Thoracic aorta (tissue), 2 donors: Measurements from ENCODE around the gene OR51E2. TPM values are rescaled to one million over a fixed set of nuclear protein-coding genes. Genes with fewer than 3 reads are reported as not detected.

ENCODE experiments used
- ATAC-seq: fragments of 150-250 bp; one replicate; pipeline ENCODE4 v1.8.0; 2017; ENCODE audit warnings: low read depth; ENCODE audit not compliant: insufficient number of reproducible peaks, low FRiP score
- DNase-seq: peaks from one replicate; pipeline ENCODE4 v3.0.0-alpha.2; 2020; ENCODE audit warnings: low spot score
- H3K27ac ChIP-seq, 2 donors: fragments of 200-600 bp; sonication (generic); 1 replicate in 1 of 2; 2 replicates in 1 of 2; pipeline ENCODE4 v1.5.1; 2016; ENCODE audit warnings: mild to moderate bottlenecking in 2 of 2, moderate library complexity in 2 of 2
- H3K27me3 ChIP-seq: fragments of 200-600 bp; sonication (generic); replicated peaks from 2 replicates; pipeline ENCODE4 v1.6.0; 2016; ENCODE audit warnings: mild to moderate bottlenecking; ENCODE audit not compliant: insufficient read depth
- H3K36me3 ChIP-seq: fragments of 200-600 bp; sonication (generic); one replicate; pipeline ENCODE4 v1.5.1; 2016
- H3K4me1 ChIP-seq, 2 donors: fragments of 200-600 bp; sonication (generic); 1 replicate in 1 of 2; 2 replicates in 1 of 2; pipeline versions ENCODE4 v1.5.1 to v1.6.0; 2016; ENCODE audit warnings: low read depth in 2 of 2, mild to moderate bottlenecking in 1 of 2; ENCODE audit not compliant: control insufficient read depth in 1 of 2
- H3K4me3 ChIP-seq: fragments of 200-600 bp; sonication (generic); 2 replicates; pipeline ENCODE4 v1.5.1; 2016; ENCODE audit warnings: mild to moderate bottlenecking
- H3K9me3 ChIP-seq: fragments of 200-600 bp; sonication (generic); 2 replicates; pipeline ENCODE4 v1.5.1; 2016
- total RNA-seq, 2 donors: library from RNA; depleted of rRNA; stranded (reverse); fragments of >200 nt; gene quantifications; one replicate each; pipeline versions ENCODE4 v1.1.0 to v1.2.3, GENCODE V29; 2016
- TF ChIP-seq, protein P1 (sequence below): fragments of 200-600 bp; sonication (generic); IDR thresholded peaks from one replicate; pipeline ENCODE4 v1.5.1; 2019; ENCODE audit warnings: antibody characterized with exemption

OR51E2 gene
- total RNA-seq, 2 donors from 2014 or later: not detected

DNA sequence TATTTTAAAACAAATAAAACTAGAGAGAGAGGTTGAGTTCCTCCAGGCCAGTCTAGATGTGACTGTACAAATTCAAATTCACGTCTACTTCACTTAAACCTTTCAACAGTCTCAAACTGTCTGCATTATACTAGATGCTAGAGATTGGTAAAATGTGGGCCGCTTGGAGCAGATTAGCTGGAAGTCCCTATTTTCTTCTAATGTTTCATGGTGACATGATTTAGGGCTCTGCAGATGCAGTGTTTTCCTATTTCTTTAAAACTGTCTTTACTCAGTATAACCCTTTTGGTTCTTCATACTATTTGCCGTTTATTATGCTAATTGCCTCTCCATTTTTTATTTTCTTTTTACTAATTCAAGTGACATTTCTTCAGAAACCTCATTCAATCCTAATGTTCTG lies 33.5 kb downstream of the OR51E2 start:
- no peak for DNase-seq
- H3K27ac ChIP-seq: no peak overlapping the region
- no peaks in the 10 kb centered on the region for H3K9me3 ChIP-seq
- no peaks in the 10 kb centered on the region for H3K4me1 ChIP-seq
- TF ChIP-seq, protein P1, sequence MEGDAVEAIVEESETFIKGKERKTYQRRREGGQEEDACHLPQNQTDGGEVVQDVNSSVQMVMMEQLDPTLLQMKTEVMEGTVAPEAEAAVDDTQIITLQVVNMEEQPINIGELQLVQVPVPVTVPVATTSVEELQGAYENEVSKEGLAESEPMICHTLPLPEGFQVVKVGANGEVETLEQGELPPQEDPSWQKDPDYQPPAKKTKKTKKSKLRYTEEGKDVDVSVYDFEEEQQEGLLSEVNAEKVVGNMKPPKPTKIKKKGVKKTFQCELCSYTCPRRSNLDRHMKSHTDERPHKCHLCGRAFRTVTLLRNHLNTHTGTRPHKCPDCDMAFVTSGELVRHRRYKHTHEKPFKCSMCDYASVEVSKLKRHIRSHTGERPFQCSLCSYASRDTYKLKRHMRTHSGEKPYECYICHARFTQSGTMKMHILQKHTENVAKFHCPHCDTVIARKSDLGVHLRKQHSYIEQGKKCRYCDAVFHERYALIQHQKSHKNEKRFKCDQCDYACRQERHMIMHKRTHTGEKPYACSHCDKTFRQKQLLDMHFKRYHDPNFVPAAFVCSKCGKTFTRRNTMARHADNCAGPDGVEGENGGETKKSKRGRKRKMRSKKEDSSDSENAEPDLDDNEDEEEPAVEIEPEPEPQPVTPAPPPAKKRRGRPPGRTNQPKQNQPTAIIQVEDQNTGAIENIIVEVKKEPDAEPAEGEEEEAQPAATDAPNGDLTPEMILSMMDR: no peak
- H3K27me3 ChIP-seq: no peaks in the 10 kb centered on the region
- H3K36me3 ChIP-seq: no peaks in the 10 kb centered on the region
- ATAC-seq: no peak
- no peak overlapping the region for H3K4me3 ChIP-seq

GRCh38 chr11:4662876-4663275 lies 34.8 kb downstream of the OR51E2 start:
- ATAC-seq (no peak), DNase-seq (no peak)
- Histone ChIP-seq H3K27me3 (no peaks in the 10 kb centered on the region), H3K27ac (no peak overlapping the region), H3K9me3 (no peaks in the 10 kb centered on the region), H3K4me1 (no peaks in the 10 kb centered on the region), H3K36me3 (no peaks in the 10 kb centered on the region), H3K4me3 (no peak overlapping the region)
- TF ChIP-seq, protein P1: no peak

- no peaks in the 10 kb centered on the region for H3K4me1 ChIP-seq
- no peaks in the 10 kb centered on the region for H3K9me3 ChIP-seq
- H3K4me3 ChIP-seq: no peak overlapping the region
- no peaks in the 10 kb centered on the region for H3K36me3 ChIP-seq
- TF ChIP-seq, protein P1: no peak
- ATAC-seq (no peak), DNase-seq (no peak)
- H3K27me3 ChIP-seq: no peaks in the 10 kb centered on the region
- H3K27ac ChIP-seq: no peak overlapping the region
Measured at GRCh38 chr11:4658629-4659445, 38.8 kb downstream of the OR51E2 start.

- no peak for ATAC-seq
- Histone ChIP-seq H3K4me3 (no peak overlapping the region), H3K27me3 (no peaks in the 10 kb centered on the region), H3K4me1 (no peaks in the 10 kb centered on the region), H3K27ac (no peak overlapping the region), H3K9me3 (no peaks in the 10 kb centered on the region), H3K36me3 (no peaks in the 10 kb centered on the region)
- TF ChIP-seq, protein P1: no peak
- no peak for DNase-seq
Measured at GRCh38 chr11:4654635-4655369, 42.9 kb downstream of the OR51E2 start.

DNA sequence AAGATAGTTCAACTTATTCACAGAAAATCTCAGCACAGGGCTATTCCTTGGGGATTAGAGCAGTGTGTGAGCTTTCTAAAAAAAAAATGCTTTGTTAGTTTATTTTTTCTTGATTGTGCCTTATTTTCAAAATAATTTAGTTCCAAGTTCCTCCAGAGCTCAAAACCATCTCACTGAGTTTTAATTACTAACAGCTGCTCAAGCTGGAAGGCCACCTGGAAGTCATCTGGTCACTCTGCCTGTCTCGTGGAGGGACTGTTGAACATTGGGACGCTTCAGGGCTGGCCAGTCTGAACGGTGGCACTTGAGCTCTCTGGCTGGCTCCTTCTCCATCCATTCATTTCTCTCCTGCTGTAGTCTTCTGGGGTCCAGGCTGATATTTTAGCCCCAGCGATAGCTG lies 49.9 kb downstream of the OR51E2 start:
- no peak for ATAC-seq
- H3K9me3 ChIP-seq: no peaks in the 10 kb centered on the region
- no peak overlapping the region for H3K4me3 ChIP-seq
- no peaks in the 10 kb centered on the region for H3K27me3 ChIP-seq
- H3K4me1 ChIP-seq: no peaks in the 10 kb centered on the region
- no peaks in the 10 kb centered on the region for H3K36me3 ChIP-seq
- no peak for DNase-seq
- TF ChIP-seq, protein P1: no peak
- H3K27ac ChIP-seq: no peak overlapping the region
